Parathyroid adenoma (tissue), 2 donors: ENCODE results near the gene VCX3A.

Source experiments
- H2AFZ ChIP-seq: fragments of 300-600 bp; sonication (generic); one replicate; pipeline ENCODE4 v1.7.0; 2017; ENCODE audit warnings: antibody characterized with exemption, mild to moderate bottlenecking
- H3K27ac ChIP-seq: fragments of 300-600 bp; sonication (generic); one replicate; pipeline ENCODE4 v1.7.0; 2017
- H3K27me3 ChIP-seq: fragments of 300-600 bp; sonication (generic); one replicate; pipeline ENCODE4 v1.7.0; 2017; ENCODE audit warnings: low read length; ENCODE audit not compliant: control insufficient read depth, insufficient read depth
- H3K36me3 ChIP-seq: fragments of 300-600 bp; sonication (generic); one replicate; pipeline ENCODE4 v1.7.0; 2017; ENCODE audit warnings: low read length; ENCODE audit not compliant: control insufficient read depth, insufficient read depth
- H3K4me1 ChIP-seq: fragments of 300-600 bp; sonication (generic); one replicate; pipeline ENCODE4 v1.7.0; 2017; ENCODE audit warnings: control low read depth
- H3K4me2 ChIP-seq: fragments of 300-600 bp; sonication (generic); one replicate; pipeline ENCODE4 v1.7.0; 2017; ENCODE audit warnings: low read length
- H3K4me3 ChIP-seq: fragments of 300-600 bp; sonication (generic); one replicate; pipeline ENCODE4 v1.7.0; 2017; ENCODE audit warnings: low read depth, low read length
- H3K79me2 ChIP-seq: fragments of 300-600 bp; sonication (generic); one replicate; pipeline ENCODE4 v1.7.0; 2017; ENCODE audit warnings: control low read depth
- H3K9ac ChIP-seq: fragments of 300-600 bp; sonication (generic); one replicate; pipeline ENCODE4 v1.7.0; 2017; ENCODE audit warnings: mild to moderate bottlenecking
- H3K9me3 ChIP-seq: fragments of 300-600 bp; sonication (generic); one replicate; pipeline ENCODE4 v1.7.0; 2017; ENCODE audit warnings: low read length; ENCODE audit not compliant: control insufficient read depth
- CTCF ChIP-seq: fragments of 300-600 bp; sonication (generic); IDR thresholded peaks from one replicate; pipeline ENCODE4 v1.7.0; 2017; ENCODE audit warnings: antibody characterized with exemption, mild to moderate bottlenecking
- donor health status: primary hyperparathyroidism.

Gene VCX3A

GRCh38 chrX:6550999-6551398 is 16.1 kb upstream of the VCX3A start:
- no peak overlapping the region for H3K27ac ChIP-seq
- no peak overlapping the region for H2AFZ ChIP-seq
- H3K36me3 ChIP-seq: no peaks in the 10 kb centered on the region
- H3K27me3 ChIP-seq: no peaks in the 10 kb centered on the region
- H3K79me2 ChIP-seq: no peaks in the 10 kb centered on the region
- H3K4me3 ChIP-seq: no peak overlapping the region
- H3K9me3 ChIP-seq: no peaks in the 10 kb centered on the region
- no peak overlapping the region for H3K4me2 ChIP-seq
- H3K4me1 ChIP-seq: no peaks in the 10 kb centered on the region
- TF ChIP-seq CTCF: no peak
- H3K9ac ChIP-seq: no peak overlapping the region

GRCh38 chrX:6545712-6546111 is 10.8 kb upstream of the VCX3A start:
- Histone ChIP-seq H2AFZ (no peak overlapping the region), H3K4me2 (no peak overlapping the region), H3K27me3 (no peaks in the 10 kb centered on the region), H3K9ac (no peak overlapping the region), H3K79me2 (no peaks in the 10 kb centered on the region), H3K27ac (no peak overlapping the region), H3K4me1 (no peaks in the 10 kb centered on the region), H3K9me3 (no peaks in the 10 kb centered on the region), H3K36me3 (no peaks in the 10 kb centered on the region), H3K4me3 (no peak overlapping the region)
- no peak for TF ChIP-seq CTCF

GRCh38 chrX:6526564-6527136 is 8.3 kb downstream of the VCX3A start:
- no peak for TF ChIP-seq CTCF
- Histone ChIP-seq H3K4me3 (no peak overlapping the region), H3K4me2 (no peak overlapping the region), H3K9me3 (no peaks in the 10 kb centered on the region), H3K27ac (no peak overlapping the region), H3K4me1 (no peaks in the 10 kb centered on the region), H3K27me3 (no peaks in the 10 kb centered on the region), H3K79me2 (no peaks in the 10 kb centered on the region), H2AFZ (no peak overlapping the region), H3K36me3 (no peaks in the 10 kb centered on the region), H3K9ac (no peak overlapping the region)

GRCh38 chrX:6517376-6517775 is 17.5 kb downstream of the VCX3A start:
- Histone ChIP-seq H3K27me3 (no peaks in the 10 kb centered on the region), H3K9me3 (no peaks in the 10 kb centered on the region), H3K4me1 (no peaks in the 10 kb centered on the region), H2AFZ (no peak overlapping the region), H3K79me2 (no peaks in the 10 kb centered on the region), H3K36me3 (no peaks in the 10 kb centered on the region), H3K27ac (no peak overlapping the region), H3K4me2 (no peak overlapping the region), H3K4me3 (no peak overlapping the region), H3K9ac (no peak overlapping the region)
- TF ChIP-seq CTCF: no peak

GRCh38 chrX:6506444-6506843 is 28.5 kb downstream of the VCX3A start:
- TF ChIP-seq CTCF: no peak
- no peaks in the 10 kb centered on the region for H3K79me2 ChIP-seq

More at GRCh38 chrX:6506444-6506843, 28.5 kb downstream of the VCX3A start:
- Histone ChIP-seq H3K4me2 (no peak overlapping the region), H3K27me3 (no peaks in the 10 kb centered on the region), H3K36me3 (no peaks in the 10 kb centered on the region), H3K9me3 (no peaks in the 10 kb centered on the region), H3K27ac (no peak overlapping the region), H3K4me1 (no peaks in the 10 kb centered on the region), H3K4me3 (no peak overlapping the region), H2AFZ (no peak overlapping the region), H3K9ac (no peak overlapping the region)
